Measurements from ENCODE around the gene DPEP2NB. TPM values are rescaled to one million over a fixed set of nuclear protein-coding genes. Genes with fewer than 3 reads are reported as not detected.

Gene DPEP2NB
- total RNA-seq, 1 experiment from 2014 or later, result not detected

DNA sequence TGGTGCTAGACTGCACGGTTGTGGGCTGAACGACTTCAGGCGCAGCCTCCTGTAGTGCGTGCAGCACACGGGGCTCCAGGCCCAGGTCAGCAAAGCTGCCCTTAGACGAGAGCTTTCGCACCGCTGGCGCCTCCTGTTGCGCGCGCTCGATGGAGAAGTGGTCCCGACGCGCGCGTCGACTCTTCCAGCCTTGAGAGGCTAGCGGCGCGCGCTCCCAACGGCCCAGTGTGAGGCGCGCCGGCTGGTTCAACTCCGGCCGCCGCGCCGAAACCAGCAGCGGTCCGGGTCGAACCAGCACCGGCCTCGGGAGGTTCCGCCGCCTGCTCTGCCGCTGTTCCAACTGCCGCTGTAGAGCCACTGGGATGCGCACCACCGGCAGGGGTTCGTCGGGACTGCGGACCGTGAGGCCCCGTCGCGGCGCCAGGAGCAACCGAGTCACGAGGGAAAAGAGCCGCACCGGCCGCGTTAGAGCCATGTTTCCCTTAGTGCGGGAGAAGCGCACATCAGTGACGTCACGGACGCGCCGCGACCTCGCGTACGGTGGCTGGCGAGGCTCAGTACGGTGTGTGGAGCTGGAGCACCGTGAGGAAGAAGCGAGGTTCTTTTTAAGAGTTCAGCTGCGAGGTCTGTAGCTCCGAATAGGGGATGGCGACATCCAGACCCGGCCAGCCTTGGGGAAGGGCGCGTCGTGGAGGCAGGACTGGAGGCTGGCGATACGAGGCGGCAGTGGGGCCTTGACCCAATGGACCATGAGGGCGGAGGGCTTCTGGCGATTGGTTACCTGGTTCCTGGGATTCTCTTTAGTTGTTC, 7.2 kb upstream of the DPEP2NB start, which contains the start of the genes DDX28 and DUS2:
Gene DDX28, minus strand, starts transcription at position 505 of the 810 bp plus-strand sequence. Its CDS starts 30 bp downstream, at position 475.
Gene DUS2, plus strand, starts transcription at position 557 of the 810 bp plus-strand sequence. CDS start 14,740 bp downstream, outside the sequence.
- peak within 1 kb of the TSS; percentile 91 for H3K14ac ChIP-seq (ENCODE audit: insufficient read depth, low read length)
- H4K91ac ChIP-seq (ENCODE audit: insufficient read length, low read depth, low read length), result peak within 1 kb of the TSS; percentile 1
- peak within 1 kb of the TSS; percentile 45 for H4K5ac ChIP-seq (ENCODE audit: insufficient read length, low read depth, low read length)
- H2AFZ ChIP-seq (ENCODE audit: low read length), result no peak within 1 kb of the TSS
- Mint-ChIP-seq H3K4me3 (peak within 1 kb of the TSS; percentile 95 to 100), H3K9me3 (no peaks in the 10 kb centered on the region; a peak in 1 of 5 replicates), H3K4me1 (peaks cover 6 to 17% of the 10 kb centered on the region in 2 experiments), H3K36me3 (ENCODE audit: insufficient read depth in 1 of 3, low read depth in 3 of 3) (peaks cover 9 to 36% (median 30%) of the 10 kb centered on the region in 3 experiments), H3K27me3 (ENCODE audit: low read depth) (no peaks in the 10 kb centered on the region; the same call in 1 of the 2 replicates), H3K27ac (peak within 1 kb of the TSS; percentile 98 to 100 (median 99))
- H2BK20ac ChIP-seq (ENCODE audit: low read depth, low read length, poor library complexity, severe bottlenecking), result no peak within 1 kb of the TSS
- H2BK120ac ChIP-seq (ENCODE audit: low read depth, low read length, poor library complexity, severe bottlenecking), result no peak within 1 kb of the TSS
- H3K27me3 ChIP-seq (ENCODE audit: insufficient read depth, low read length), result no peaks in the 10 kb centered on the region
- no peak within 1 kb of the TSS for H2BK15ac ChIP-seq (ENCODE audit: low read depth, low read length)
- H2BK5ac ChIP-seq (ENCODE audit: insufficient read length, low read length), result no peak within 1 kb of the TSS
- H3K23me2 ChIP-seq (ENCODE audit: insufficient read length, low read depth, low read length, poor library complexity, severe bottlenecking), result peaks cover 5% of the 10 kb centered on the region
- no peak within 1 kb of the TSS for H4K8ac ChIP-seq (replicated peaks; ENCODE audit: insufficient read length, low read depth, low read length)
- H4K20me1 ChIP-seq (ENCODE audit: control insufficient read depth, insufficient read depth, insufficient read length), result no peaks in the 10 kb centered on the region
- H3K4me1 ChIP-seq (ENCODE audit: insufficient read depth, low read length), result peaks cover 4% of the 10 kb centered on the region; the same call in 1 of the 2 replicates
- H2BK12ac ChIP-seq (ENCODE audit: insufficient read length, low read depth, low read length), result no peak within 1 kb of the TSS
- H2AK5ac ChIP-seq (ENCODE audit: insufficient read length, low read length), result no peak within 1 kb of the TSS
- H3K9me3 ChIP-seq (ENCODE audit: control insufficient read depth, low read depth, low read length), result no peaks in the 10 kb centered on the region
- no peak within 1 kb of the TSS for H3K56ac ChIP-seq (ENCODE audit: insufficient read length, low read depth, low read length)
- peak; percentile 90 for DNase-seq
- peak within 1 kb of the TSS; percentile 93 for H3K9ac ChIP-seq (ENCODE audit: extremely low read depth, insufficient read length, low read length)
- no CpG with 5 or more reads among the region's 84 CpGs for WGBS (ENCODE audit: extremely low coverage, insufficient read length, low lambda C conversion rate)
- H3K4ac ChIP-seq (ENCODE audit: low read depth, low read length), result peak within 1 kb of the TSS; percentile 38
- H3K79me2 ChIP-seq (ENCODE audit: insufficient read depth, low read length), result peaks cover 8% of the 10 kb centered on the region; the same call in 1 of the 2 replicates
- H3T11ph ChIP-seq (ENCODE audit: low read length), result no peak within 1 kb of the TSS
- peak within 1 kb of the TSS; percentile 82 for H3K4me2 ChIP-seq (ENCODE audit: insufficient read depth, insufficient read length, low read length)
- TF ChIP-seq, protein P1, sequence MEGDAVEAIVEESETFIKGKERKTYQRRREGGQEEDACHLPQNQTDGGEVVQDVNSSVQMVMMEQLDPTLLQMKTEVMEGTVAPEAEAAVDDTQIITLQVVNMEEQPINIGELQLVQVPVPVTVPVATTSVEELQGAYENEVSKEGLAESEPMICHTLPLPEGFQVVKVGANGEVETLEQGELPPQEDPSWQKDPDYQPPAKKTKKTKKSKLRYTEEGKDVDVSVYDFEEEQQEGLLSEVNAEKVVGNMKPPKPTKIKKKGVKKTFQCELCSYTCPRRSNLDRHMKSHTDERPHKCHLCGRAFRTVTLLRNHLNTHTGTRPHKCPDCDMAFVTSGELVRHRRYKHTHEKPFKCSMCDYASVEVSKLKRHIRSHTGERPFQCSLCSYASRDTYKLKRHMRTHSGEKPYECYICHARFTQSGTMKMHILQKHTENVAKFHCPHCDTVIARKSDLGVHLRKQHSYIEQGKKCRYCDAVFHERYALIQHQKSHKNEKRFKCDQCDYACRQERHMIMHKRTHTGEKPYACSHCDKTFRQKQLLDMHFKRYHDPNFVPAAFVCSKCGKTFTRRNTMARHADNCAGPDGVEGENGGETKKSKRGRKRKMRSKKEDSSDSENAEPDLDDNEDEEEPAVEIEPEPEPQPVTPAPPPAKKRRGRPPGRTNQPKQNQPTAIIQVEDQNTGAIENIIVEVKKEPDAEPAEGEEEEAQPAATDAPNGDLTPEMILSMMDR (conservative IDR thresholded peaks at IDR 0.05), result peak; percentile 10; the same call in 1 of the 3 replicates
- no peak within 1 kb of the TSS for H3K23ac ChIP-seq (ENCODE audit: insufficient read length, low read depth, low read length)
- peak within 1 kb of the TSS; percentile 92 for H3K18ac ChIP-seq (ENCODE audit: insufficient read length, low read depth, low read length)
- H3K79me1 ChIP-seq (ENCODE audit: insufficient read depth, low read depth, low read length, poor library complexity, severe bottlenecking), result peaks cover 4% of the 10 kb centered on the region
- H3K27ac ChIP-seq (ENCODE audit: insufficient read length, low read depth, low read length), result no peak within 1 kb of the TSS
